ENCODE results near the gene LPCAT1.
"Not testable (repeated sequence)": the region's sequence is repeated elsewhere in the genome, so short reads cannot be mapped to it uniquely, and the experiment has no call there.

Gene LPCAT1

DNA sequence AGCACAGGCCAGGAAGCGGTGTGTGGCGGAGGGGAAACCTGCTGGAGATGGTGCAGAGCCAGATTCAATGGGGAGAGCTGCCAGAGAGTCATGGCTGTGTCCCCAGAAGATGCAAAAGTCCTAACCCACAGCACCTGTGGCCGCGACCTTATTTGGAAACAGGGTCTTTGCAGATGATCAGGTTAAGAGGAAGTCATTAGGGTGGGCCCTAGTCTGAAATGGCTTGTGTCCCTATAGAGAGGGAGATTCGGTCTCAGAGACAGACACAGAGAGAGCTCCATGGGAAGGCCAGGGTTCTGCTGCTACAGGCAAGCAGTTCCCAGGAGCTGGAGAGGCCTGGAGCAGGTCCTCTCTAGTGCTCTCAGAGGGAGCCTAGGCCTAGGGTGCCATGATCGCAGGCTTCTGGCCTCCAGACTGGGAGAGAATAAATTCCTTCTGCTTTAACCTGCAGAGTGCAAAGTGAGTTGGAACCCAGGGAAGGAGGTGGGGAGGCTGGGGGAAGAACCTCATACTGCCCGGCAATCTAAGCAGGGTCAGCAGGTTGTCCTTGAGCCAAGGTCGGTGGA, 1.9 kb upstream of the LPCAT1 start:
- in situ Hi-C loops (cut with MboI; ENCODE audit: low pct_unique_long_range_greater_than_20kb, low sequenced_read_pairs): no loop called here

DNA sequence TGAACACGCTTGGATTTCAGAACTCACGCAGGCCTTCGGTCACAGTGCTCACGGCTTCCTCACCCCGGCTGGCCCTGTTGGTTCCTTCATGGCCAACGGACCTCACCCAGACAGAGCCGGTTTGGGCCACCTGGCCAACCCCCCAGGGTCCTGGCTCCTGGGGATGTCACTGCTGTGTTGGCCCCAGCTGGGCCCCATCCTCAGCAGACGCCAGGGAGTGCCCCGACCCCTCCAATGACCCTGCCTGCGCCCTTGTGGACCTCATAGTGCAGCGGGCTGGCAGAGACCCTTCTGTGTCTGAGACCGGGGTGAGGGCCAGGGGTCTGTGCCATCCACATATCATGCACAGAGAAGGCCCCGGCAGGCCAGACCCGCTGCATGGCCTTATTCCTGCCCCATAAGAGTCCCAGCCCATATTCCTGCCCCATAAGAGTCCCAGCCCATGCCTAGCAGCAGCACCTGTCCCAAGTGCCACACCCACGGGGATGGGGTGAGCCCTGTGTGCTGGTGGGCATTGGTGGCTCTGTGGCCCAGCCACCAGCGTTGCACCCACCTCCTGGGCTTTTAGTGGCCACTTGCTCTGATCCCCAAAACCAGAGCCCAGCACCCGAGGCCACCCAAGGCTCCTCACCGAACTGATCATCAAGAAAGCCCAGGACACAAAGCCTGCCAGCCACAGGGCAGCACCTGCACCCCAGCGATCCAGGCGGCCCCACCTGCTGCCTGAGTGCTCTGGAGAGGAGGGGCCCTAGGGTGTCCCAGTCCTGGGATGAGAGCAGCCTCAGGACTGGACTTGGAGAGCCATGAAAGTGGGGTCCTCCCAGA, 1.3 kb upstream of the LPCAT1 start:
- DNase-seq: no peak
- in situ Hi-C loops (cut with MboI; ENCODE audit: low pct_unique_long_range_greater_than_20kb, low sequenced_read_pairs): no loop called here

More for the DNA sequence above, 1.9 kb upstream of the LPCAT1 start:
- no peak for DNase-seq

DNA sequence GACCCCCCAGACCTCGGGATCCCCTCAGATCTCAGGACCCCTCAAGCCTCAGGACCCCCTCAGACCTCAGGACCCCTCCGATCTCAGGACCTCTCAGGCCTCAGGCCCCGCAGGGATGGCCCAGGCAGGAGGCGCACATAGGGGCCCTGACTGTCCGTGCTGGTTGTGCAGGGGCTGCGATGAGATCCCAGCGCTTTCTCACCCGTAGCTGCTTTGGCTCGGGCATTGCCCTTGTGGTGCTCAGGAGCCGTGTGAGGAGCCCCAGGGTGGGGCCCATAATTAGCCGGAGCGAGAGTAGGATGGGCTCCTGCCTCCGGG, 680 bp upstream of the LPCAT1 start:
- in situ Hi-C loops (cut with MboI; ENCODE audit: low pct_unique_long_range_greater_than_20kb, low sequenced_read_pairs): no loop called here
- no peak for DNase-seq

DNA sequence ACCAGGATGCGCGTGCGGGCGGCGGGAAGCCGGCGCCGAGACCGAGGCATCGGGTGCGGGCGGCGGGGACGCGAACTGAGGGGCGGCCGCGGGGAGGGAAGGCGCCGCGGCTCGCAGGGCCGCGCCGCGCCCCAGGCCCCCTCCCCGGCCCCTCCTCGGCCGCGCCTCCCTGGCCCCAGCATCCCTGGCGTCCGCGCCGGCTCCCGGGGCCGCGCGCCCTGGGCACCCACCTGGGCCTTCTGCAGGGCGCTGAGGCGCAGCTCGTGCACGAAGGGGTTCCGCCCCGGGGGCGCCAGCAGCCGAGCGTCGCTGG, 324 bp downstream of the LPCAT1 start:
- in situ Hi-C loops (cut with MboI; ENCODE audit: low pct_unique_long_range_greater_than_20kb, low sequenced_read_pairs): no loop called here
- no peak for DNase-seq

DNA sequence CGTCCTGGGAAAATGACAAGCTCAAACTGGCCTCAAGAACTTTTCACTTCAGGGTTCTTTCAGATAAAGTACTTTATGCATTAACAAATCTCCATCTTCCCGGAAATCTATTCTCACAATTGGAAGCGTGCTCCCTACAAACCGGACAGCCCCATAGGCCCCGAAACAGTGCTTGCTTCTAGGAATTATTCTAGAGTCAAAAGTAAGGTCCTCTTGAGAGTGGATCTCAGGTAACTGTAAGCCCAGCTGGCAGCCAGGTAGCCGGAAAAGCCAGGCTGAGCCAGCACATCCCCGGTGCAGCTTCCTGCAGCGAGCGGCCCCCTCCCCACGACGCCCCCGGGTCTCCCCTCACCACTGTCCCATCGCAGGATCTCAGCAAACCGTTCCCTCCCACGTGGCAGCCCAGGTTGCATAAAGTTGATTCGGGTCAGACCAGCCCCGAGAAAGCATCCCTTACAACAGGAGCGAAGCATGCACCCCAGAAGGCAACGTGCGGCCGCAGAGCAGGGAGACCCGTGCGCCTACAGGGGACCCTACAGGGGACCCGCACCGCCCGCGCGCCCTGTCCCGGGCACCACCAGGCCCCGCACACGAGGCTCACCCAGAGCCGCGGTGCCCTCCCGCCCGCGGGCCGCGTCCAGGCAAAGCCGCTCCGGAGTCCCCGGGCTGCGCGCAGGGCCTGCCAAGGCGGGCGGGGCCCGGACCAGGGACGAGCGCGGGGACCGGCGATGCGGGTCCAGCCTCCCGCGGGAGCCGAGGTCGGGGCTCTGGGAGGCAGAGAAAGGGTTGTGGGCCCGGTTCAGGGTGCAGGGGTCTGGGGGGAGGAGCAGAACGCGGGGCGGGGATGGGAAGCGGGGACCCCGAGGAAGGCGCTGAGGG, 920 bp downstream of the LPCAT1 start:
- in situ Hi-C loops (cut with MboI; ENCODE audit: low pct_unique_long_range_greater_than_20kb, low sequenced_read_pairs): no loop called here

DNA sequence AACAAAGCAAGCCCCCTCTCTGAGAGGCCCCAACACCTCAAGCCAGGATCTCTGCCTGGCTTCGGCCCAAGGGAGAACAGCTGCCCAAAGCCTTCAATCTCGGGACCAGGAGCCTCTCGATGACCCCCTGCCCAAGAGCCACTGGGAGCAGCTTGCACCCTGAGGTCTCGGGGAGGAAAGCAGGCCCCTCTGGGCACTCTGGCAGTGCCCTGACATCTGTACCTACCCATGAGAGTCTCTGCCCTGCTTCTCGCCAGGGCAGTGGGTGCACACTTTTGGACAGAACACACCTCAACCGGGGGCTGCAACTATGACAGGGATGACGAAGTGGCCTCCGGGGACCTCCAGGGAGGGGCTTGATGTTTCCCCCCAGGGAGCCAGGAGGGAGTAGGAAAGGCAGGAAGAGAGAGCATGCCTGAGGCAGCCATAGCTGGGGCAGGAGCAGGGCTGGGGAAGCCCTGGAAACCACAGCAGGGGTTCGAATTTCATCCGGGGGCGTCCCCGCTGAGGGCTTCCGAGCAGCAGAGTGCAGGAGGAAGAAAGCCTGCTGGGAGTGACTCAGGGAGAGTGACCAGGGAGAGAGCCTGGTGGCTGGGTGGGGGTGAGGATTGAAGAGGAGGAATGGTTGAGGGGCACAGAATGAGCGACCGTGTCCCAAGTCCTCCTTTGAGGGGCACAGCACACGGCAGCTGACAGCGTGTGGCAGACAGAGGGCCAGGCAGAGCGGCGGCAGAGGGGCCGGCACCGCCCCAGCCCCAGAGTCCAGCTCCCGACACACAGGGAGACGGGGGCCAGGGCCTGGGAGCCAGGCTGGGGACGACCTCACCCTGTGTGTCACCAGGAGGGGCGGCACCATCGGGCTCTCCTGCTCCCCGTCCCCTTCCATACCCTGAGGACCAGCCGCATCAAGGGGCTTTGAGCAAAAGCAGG, 1.8 kb downstream of the LPCAT1 start:
- DNase-seq: peak; percentile 71
- in situ Hi-C loops (cut with MboI; ENCODE audit: low pct_unique_long_range_greater_than_20kb, low sequenced_read_pairs): no loop called here

More for the DNA sequence above, 920 bp downstream of the LPCAT1 start:
- DNase-seq: peak; percentile 14

DNA sequence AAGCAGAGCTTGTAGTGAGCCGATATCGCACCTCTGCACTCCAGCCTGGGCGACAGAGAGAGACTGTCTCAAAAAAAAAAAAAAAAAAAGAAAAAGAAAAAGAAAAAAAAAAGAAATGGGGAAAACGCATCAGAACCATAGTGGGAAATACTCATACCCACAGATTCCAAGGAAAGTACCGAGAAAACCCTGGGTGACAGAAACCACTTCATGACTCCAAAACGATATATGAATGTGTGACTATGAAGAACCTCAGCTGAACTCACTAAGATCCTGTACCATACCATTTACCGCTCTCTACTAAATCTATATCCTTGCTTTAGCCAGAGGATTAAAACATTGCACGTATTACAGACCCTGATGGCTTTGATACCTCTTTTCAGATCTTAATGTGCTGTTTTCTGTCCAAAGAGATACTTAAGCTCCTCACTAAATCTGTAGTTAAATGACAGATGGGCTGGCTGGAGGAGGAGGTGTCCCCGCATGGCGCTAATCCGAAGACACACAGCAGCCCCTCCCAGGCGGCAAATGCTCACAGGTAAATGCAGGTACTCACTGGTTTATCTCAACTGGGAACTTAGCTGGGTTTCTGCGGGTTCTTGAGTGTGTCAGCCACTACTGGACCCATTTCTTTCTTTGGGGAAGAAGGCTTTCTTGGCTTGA, 2.8 kb downstream of the LPCAT1 start:
- in situ Hi-C loops (cut with MboI; ENCODE audit: low pct_unique_long_range_greater_than_20kb, low sequenced_read_pairs): no loop called here
- DNase-seq: no peak

DNA sequence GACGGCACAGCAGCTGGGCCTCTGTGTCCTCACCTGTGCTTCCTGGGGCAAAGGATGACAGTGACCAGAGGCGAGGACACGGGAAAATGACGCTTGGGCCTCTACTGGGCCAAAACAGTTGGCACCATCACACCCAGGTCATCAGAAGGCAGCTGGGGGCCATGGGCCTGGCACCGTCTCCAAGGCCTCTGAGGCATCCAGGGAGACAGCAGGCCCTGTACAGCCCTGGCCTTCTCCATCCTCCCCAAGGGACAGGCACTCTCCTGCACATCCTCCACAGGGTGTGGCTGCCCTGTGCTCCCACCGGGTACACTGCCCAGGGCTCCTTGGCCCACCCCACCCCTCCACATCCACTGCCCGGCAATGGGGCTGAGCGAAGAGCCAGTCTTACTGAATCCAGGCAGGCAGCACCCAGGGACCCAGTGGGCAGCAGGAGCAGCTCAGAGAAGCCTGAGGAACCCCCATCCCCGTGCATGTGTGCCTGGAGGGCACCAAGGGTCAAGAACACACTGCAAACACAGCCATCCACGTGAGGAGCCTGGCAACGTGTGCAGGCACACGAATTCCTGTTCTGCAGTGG, 4.0 kb downstream of the LPCAT1 start:
- DNase-seq: no peak
- in situ Hi-C loops (cut with MboI; ENCODE audit: low pct_unique_long_range_greater_than_20kb, low sequenced_read_pairs): no loop called here

DNA sequence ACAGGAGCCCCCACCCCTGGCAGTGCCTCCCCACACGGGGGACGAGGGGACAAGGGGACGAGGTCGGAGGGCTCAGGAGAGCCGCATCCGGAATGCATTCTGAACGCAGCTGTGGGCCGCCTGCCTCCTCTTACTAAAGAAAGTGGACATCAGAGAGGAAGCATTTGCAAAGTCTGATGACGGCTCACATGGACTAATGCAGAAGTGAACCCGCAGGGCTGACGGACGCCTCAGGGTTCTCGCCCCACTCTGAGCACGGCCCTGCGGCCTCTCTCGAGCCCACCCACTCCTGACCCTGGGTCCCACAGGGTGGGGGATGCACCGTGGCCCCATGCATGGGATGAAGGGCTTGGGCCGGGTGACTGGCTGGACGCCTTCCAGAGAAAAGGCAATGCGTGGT, 5.9 kb downstream of the LPCAT1 start:
- DNase-seq: no peak
- in situ Hi-C loops (cut with MboI; ENCODE audit: low pct_unique_long_range_greater_than_20kb, low sequenced_read_pairs): no loop called here

DNA sequence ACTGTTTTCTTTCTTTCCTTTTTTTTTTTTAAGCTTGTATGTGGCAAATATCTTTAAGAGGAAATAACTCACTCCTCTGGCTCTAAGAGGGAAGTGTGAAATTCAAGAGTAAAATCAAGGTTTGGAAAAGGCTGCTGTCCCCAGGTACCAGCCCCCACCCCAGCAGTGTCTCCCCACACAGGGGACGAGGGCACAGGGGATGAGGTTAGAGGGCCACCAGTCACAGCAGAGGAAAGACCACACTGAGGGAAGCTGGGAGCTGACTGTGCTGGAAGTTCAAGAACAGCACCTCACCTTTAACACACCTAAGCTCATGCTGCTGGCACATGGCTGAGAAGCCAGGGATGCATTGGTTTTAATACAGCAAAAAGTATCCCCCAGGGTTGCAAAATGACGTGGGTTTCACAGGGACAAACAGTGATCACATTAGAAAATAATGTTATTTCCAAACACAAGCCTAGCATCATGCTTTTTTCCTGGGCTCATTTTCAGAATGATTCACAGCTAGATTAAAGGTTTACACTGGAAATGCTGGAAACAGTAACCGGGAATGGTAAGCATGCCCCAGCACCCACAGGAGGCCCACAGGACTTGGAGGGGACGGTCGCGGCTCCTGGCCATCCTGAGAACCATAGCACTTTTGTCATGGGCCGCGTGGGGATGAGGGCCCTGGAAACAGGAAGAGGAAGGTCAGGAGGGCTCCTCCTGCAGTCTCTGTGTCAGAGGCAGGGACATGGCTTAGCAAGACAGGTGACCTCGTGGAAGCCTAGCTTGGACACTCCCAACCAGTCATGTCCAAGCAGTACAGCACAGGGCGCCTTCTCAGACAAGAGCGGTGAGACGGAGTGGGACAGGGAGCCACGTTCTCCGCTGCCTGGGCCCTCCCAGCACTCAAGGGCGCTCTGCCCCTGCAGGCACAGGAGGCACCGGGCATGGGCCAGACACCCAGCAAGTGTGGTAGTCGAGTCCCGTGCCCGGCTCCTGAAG, 6.9 kb downstream of the LPCAT1 start:
- no peak for DNase-seq
- in situ Hi-C loops (cut with MboI; ENCODE audit: low pct_unique_long_range_greater_than_20kb, low sequenced_read_pairs): no loop called here

DNA sequence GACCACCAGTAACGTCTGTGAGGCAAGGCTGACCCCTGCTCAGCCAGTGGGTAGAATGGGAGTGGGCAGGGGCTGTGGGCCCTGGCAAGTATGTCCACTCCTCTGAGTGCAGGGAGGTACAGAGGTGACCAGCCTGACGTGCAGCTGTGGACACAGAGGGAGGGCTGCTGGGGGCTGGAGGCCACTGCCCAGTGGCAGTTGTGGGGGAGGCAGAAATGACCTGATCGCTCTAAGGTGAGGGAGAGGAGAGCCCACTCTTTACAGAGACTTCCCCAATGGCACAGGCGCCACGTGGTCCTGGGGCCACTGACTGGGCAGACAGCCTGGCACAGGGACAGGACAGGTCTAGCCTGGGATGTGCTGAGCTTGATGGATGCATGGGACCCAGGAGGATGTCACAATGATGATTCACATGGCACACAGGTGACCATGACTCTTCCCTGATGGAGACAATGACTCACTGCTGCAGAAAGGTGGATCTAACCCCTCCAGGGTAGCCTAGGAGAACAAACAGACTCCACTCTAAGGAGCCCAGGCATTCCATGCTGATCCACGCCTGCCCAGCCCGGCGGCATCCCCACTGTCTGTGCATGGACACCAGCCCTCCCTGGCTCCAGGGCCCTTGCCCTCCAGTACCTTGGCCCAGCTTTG, 7.7 kb downstream of the LPCAT1 start:
- no peak for DNase-seq
- in situ Hi-C loops (cut with MboI; ENCODE audit: low pct_unique_long_range_greater_than_20kb, low sequenced_read_pairs): no loop called here

DNA sequence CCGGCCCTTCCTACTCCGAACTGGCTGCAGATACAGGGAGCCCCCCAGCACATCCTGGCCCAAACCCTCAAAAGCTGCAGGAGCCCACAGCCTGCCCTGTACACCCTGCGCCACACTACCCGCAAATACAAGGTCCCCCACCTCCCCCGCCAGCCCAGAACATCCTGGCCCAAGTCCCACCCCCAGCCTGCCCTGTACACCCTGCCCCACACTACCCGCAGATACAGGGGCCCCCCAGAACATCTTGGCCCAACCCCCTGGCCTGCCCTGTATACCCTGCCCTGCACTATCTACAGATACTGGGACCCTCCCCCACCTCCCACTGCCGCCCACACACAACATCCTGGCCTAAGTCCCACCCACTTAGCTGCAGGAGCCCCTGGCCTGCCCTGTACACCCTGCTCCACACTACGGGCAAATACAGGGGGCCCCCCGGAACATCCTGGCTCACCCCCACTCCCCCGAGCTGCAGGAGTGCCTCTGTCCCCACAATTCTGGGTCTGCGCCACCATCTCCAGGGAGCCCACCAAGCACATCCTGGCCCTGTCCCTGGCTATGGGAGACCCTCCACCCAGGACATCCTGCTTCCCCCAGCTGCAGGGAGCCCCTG, 8.3 kb downstream of the LPCAT1 start:
- DNase-seq: no peak
- in situ Hi-C loops (cut with MboI; ENCODE audit: low pct_unique_long_range_greater_than_20kb, low sequenced_read_pairs): no loop called here

DNA sequence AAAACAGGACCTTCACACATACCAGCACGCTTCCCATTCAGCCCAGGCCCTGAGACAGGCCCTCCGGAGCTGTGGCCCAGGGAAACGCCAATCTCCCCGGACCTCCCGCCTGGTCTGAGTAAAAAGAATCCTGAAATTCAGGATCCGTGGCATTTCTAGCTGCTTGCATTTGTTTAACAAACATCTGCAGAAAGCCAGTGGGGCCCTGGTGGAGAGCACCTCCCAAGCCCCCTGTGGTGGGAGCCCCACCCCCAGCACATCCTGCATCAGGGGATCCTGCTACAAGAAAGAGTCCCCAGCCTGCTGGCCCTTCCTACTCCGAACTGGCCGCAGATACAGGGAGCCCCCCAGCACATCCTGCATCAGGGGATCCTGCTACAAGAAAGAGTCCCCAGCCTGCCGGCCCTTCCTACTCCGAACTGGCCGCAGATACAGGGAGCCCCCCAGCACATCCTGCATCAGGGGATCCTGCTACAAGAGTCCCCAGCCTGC, 8.9 kb downstream of the LPCAT1 start:
- in situ Hi-C loops (cut with MboI; ENCODE audit: low pct_unique_long_range_greater_than_20kb, low sequenced_read_pairs); DNase-seq: not testable (repeated sequence)

DNA sequence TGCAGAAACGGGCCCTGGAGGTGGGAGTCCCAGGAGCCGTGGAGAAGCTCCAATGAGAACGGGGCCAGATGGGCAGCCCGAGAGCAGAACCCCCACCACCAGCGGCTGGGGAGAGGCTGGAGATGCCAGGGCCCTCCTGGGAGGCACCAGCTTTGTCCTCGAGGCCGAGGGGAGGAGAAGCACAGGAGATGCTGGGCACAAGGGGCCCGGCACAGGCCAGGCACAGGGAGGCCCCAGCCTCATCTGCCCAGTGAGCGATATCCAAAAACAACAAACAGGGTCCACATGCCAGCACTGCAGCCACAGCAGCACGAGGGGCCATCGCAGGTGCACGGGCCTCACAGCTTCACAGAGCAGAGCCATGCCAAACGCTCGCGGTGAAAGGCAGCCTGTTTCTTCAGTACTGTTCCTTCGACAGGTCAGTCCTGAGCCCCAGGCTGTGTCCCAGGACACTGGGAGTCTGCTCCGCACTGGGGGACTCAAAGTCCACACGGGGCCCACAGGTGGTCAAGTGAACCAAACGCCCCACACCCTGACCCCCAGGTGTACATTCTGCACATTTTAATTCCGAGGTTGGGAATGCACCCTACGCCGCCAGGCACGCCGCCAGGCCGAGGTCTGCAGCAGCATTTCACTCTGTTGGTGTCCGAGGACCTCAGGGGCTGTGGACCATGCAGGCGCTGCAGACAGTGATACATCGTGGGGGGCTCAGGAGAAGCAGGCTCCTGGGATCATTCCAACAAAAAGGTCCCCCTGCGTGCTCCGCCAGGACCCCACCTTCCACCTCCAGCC, 9.5 kb downstream of the LPCAT1 start:
- DNase-seq: no peak
- in situ Hi-C loops (cut with MboI; ENCODE audit: low pct_unique_long_range_greater_than_20kb, low sequenced_read_pairs): no loop called here

DNA sequence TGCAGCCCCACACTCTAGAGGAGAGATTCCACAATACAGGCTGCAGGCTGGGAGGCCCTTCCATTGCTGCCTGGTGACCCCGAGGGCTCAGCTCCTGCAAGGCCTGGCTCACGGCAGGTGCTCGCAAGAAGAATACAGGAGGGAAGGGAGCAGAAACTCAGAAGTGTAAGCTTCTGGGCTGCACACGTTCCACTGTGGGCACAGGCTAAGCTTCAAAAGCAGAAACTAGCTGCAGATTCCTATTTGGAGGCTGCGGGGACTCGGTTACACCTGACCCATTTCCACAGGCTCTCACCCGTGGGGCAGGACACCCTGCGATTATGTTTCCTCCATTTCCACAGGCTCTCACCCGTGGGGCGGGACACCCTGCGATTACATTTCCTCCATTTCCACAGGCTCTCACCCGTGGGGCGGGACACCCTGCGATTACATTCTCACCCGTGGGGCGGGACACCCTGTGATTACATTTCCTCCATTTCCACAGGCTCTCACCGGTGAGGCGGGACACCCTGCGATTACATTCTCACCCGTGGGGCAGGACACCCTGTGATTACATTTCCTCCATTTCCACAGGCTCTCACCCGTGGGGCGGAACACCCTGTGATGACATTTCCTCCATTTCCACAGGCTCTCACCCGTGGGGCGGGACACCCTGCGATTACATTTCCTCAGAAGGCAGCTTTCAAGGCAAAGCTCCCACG, 10.3 kb downstream of the LPCAT1 start:
- in situ Hi-C loops (cut with MboI; ENCODE audit: low pct_unique_long_range_greater_than_20kb, low sequenced_read_pairs): no loop called here
- DNase-seq: no peak

Measured in KBM-7 (cell line).